HL-60 (cell line): Measurements from ENCODE around the gene WEE2.
A peak's percentile ranks its signal among the peaks of the same experiment; 100 is the strongest.

Experiments used
- DNase-seq, 2 experiments: peaks; one replicate each; pipeline ENCODE4 v3.0.0-alpha.2; 2010 to 2020; ENCODE audit warnings: low read depth in 1 of 2, low spot score in 1 of 2
- H3K27ac ChIP-seq: fragments of 250-450 bp; sonication (Bioruptor Pico); replicated peaks from 2 replicates; pipeline ENCODE4 v1.5.1; 2020; ENCODE audit warnings: mild to moderate bottlenecking, moderate library complexity
- H3K27me3 ChIP-seq: fragments of 250-450 bp; sonication (Bioruptor Pico); 2 replicates; pipeline ENCODE4 v1.5.1; 2021; ENCODE audit warnings: mild to moderate bottlenecking, moderate library complexity; ENCODE audit not compliant: insufficient read depth, poor library complexity, severe bottlenecking
- H3K4me3 ChIP-seq: replicated peaks from 2 replicates; pipeline ENCODE4 v1.5.1; 2011; ENCODE audit warnings: mild to moderate bottlenecking, control low read depth, low read length; ENCODE audit not compliant: insufficient read depth
- CTCF ChIP-seq: IDR thresholded peaks from one replicate; pipeline ENCODE4 v1.5.1; 2011; ENCODE audit warnings: low read length, control low read depth, inconsistent platforms; ENCODE audit not compliant: insufficient read depth
- GABPA ChIP-seq: IDR thresholded peaks from 2 replicates; pipeline ENCODE4 v1.6.1; 2012; ENCODE audit warnings: low read depth
- POLR2AphosphoS5 ChIP-seq: IDR thresholded peaks from 2 replicates; pipeline ENCODE4 v1.6.1; 2012; ENCODE audit warnings: low read depth
- SPI1 ChIP-seq: IDR thresholded peaks from 2 replicates; pipeline ENCODE4 v1.6.1; 2012; ENCODE audit warnings: low read depth, mild to moderate bottlenecking, borderline replicate concordance
- TF ChIP-seq, protein P1 (sequence below): IDR thresholded peaks from 2 replicates; pipeline ENCODE4 v1.6.1; 2012; ENCODE audit warnings: low read depth; ENCODE audit not compliant: insufficient replicate concordance

Gene WEE2

GRCh38 chr7:141701489-141702046 lies 6.6 kb upstream of the WEE2 start:
- peaks cover 4% of the 10 kb centered on the region for H3K27me3 ChIP-seq
- H3K4me3 ChIP-seq: peak overlapping the region; percentile 45
- H3K27ac ChIP-seq: no peak overlapping the region
- no peak for TF ChIP-seq CTCF
- TF ChIP-seq, protein P1, sequence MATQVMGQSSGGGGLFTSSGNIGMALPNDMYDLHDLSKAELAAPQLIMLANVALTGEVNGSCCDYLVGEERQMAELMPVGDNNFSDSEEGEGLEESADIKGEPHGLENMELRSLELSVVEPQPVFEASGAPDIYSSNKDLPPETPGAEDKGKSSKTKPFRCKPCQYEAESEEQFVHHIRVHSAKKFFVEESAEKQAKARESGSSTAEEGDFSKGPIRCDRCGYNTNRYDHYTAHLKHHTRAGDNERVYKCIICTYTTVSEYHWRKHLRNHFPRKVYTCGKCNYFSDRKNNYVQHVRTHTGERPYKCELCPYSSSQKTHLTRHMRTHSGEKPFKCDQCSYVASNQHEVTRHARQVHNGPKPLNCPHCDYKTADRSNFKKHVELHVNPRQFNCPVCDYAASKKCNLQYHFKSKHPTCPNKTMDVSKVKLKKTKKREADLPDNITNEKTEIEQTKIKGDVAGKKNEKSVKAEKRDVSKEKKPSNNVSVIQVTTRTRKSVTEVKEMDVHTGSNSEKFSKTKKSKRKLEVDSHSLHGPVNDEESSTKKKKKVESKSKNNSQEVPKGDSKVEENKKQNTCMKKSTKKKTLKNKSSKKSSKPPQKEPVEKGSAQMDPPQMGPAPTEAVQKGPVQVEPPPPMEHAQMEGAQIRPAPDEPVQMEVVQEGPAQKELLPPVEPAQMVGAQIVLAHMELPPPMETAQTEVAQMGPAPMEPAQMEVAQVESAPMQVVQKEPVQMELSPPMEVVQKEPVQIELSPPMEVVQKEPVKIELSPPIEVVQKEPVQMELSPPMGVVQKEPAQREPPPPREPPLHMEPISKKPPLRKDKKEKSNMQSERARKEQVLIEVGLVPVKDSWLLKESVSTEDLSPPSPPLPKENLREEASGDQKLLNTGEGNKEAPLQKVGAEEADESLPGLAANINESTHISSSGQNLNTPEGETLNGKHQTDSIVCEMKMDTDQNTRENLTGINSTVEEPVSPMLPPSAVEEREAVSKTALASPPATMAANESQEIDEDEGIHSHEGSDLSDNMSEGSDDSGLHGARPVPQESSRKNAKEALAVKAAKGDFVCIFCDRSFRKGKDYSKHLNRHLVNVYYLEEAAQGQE: no peak
- no peak for TF ChIP-seq SPI1
- no peak for TF ChIP-seq GABPA
- no peak for TF ChIP-seq POLR2AphosphoS5
- peak in 1 of 2 experiments; percentile 29 for DNase-seq

DNA sequence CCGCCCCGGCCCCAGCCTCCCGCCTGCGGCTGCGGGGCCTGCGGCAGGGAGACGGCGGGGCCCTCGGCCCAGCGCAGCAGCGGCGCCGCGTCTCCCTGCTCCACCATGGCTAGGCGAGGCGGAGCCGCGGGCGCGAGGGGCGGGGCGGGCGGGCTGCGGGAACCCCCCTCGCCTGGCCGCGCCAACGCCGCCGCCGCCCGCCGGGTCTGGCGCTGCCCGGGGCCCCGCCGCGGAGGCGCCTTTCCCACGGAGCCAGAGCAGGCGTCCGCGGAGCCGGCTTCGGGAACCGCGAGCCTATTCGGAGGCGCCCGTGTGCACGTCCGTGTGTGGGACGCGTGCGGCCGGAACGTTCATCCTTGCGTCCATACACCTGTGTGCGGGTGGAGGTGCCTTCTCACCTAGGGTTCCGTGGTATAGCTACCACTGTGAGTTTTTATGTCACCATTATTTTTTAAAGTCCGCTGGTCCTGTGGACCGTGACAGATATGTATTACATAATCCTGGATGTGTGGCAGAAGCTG lies 6.0 kb upstream of the WEE2 start, which contains the start of gene DENND11:
TSS of gene DENND11 (minus strand) at position 120 of the 521 bp plus-strand sequence. CDS start at position 107, 13 bp downstream.
- H3K27me3 ChIP-seq: peaks cover 4% of the 10 kb centered on the region
- peak within 1 kb of the TSS; percentile 45 for H3K4me3 ChIP-seq
- DNase-seq: peak; percentile 4 to 12
- H3K27ac ChIP-seq: no peak within 1 kb of the TSS
- TF ChIP-seq POLR2AphosphoS5 (no peak), GABPA (no peak), CTCF (no peak), SPI1 (no peak)
- TF ChIP-seq, protein P1: no peak

GRCh38 chr7:141702892-141703291 lies 5.3 kb upstream of the WEE2 start:
- no peak overlapping the region for H3K27ac ChIP-seq
- no peak for DNase-seq
- H3K27me3 ChIP-seq: peaks cover 4% of the 10 kb centered on the region
- H3K4me3 ChIP-seq: no peak overlapping the region
- no peak for TF ChIP-seq CTCF
- TF ChIP-seq SPI1: no peak

GRCh38 chr7:141704112-141704511 lies 4.0 kb upstream of the WEE2 start:
- TF ChIP-seq SPI1 (no peak), GABPA (no peak), POLR2AphosphoS5 (no peak), CTCF (no peak)
- TF ChIP-seq, protein P1: no peak
- Histone ChIP-seq H3K27me3 (peaks cover 4% of the 10 kb centered on the region), H3K4me3 (no peak overlapping the region), H3K27ac (no peak overlapping the region)
- DNase-seq: no peak
